Medulla oblongata (tissue), 1 donor: ENCODE data around the gene ZBTB7A.

Experiments
- DNase-seq: peaks from one replicate; pipeline ENCODE4 v3.0.0-alpha.2; 2015; ENCODE audit errors: extremely low spot score

The ZBTB7A gene

DNA sequence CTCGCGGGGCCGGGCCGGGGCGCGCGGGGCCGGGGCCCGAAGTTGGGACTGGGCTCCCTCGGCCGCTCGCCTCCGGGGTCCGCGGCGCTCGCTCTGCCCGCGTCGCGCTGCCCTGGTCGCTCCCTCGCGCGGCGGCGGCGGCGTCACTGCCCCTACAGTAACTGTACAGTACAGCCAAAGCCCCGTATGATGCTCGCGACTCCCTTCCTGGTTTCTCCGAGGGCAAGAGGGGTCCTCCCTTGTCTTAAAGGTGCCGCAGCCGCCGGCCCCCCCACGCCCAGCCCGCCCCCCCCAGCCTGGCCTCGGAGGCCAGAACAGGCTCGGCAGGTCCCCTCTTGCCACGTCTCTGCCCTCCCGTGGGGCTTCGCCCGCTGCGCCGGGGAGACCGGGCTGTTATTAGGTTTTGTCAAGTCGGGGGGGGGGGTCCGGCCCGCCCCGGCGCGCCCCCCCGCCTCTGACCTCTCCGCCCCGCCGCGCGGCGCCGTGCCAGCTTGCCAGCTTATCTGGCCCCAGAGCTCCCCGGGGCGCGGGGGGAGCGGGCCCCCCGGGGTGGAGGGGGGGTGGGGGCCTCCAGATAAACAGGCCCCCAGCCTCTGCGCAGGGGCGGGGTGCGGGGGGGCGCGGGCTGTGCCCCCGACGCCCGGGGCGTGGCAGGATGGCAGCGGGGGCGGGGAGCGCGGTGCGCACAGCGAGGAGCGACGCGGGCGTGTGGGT lies at the start of gene ZBTB7A:
TSS of gene ZBTB7A (minus strand) at position 218 of the 714 bp plus-strand sequence. CDS start 11,667 bp downstream, outside the sequence.
- peak; percentile 65 for DNase-seq

DNA sequence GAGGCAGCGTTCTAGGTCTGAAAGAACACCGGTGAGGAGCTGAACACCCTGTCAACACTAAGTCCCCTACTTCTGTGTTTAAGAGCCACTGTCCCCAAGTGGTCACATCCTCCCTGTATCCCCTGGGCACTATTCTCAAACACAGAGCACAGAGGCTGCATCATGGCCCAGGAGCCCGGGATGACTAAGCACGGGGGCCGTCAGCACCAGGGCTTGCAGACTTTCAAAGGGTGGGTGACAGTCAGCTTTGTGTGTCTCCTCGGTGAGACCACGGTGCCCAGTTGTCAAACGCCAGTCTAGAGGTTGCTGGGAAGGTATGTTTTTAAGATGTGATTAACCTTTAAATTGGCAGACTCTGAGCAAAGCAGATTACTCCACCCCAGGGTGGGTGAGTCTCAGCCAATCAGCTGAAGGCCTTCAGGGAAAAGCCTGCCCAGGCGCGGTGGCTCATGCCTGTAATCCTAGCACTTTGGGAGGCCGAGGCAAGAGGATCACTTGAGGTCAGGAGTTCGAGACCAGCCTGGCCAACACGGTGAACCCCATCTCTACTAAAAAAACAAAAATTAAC lies 49.2 kb upstream of the ZBTB7A start:
- no peak for DNase-seq

DNA sequence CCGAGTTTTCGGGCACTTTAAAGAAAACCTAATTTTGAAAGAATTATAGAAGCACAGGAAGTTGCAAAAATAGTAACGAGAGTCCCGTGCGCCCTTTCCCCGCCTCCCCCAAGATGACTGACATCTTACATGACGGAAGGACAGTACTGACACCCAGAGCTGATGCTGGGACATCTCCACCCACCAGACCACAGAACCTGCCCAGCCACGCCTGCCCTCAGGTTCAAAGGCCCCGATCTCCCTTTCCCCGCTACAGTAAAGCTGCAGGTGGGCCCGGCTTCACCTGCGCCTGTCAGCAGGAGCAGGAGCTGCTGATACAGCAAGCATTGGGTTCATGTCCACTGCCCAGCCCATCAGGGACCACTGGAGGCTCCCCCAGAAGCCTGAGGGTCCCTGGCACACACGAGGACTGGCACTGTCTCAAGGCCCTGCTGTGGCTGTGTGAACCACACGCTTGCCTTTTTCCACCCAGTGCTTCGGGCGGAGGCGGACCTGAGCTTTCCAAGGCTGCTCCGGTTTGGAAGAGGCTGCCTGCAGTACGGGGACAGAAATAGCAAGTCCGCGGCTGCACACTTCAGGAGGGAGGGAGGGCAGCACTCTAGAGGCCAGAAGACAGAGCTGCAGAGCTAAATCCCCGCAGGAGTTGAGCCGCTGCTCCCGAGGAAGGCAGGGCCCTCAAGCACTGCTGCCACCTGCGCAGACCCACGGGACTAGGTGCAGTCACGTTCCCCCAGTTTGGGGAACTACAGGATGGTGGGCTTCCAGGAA lies 48.5 kb upstream of the ZBTB7A start:
- DNase-seq, result no peak

DNA sequence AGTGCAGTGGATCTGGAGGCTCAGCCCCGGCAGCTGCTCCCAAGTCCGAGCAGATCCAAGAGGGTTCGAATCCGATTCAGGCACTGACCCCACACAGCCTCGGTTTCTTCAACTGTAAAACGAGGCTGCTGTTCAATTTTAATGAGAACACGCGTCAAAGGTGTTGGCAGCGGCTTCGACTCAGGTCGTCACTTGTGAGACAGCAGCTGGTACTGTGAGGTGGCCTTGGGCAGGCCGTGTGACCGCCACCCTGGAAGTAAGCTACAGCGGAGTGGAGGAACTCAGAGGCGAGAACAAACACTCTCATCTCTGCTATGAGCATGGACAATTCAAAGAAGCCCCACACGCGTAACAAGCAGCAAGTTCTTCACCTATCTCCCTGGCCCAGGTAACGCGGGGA lies 47.5 kb upstream of the ZBTB7A start:
- DNase-seq, result no peak

DNA sequence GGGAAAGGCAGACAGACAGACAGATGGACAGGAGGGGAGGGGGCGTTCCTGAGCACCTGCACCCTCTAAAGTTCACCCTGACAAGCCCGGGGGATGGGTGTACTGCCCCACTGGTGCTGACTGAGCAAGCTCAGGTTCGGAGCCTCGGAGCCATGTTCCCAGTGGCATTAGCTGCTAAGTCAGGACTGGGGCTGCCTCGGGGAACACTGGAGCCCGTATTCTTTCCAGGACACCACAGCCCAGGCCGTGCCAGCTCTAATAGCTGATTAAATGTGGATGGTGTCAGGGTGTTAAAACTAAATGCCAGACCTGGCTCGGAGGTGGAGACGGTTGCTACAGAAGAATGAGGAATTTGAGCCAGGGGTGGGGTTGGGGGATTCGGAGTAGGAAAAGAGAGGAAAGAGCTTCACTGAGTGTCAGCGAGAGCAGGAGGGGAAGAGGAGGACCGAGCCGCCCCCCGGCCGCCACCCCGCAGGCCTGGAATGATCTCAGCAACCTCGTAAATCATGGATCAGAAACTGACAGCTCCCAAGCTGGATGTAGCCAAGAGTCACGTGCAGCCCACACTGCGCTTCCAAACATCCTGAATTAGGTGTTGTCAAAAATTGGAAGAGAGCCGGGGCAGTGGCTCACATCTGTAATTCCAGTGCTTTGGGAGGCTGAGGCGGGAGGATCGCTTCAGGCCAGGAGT lies 46.8 kb upstream of the ZBTB7A start:
- DNase-seq, result no peak

DNA sequence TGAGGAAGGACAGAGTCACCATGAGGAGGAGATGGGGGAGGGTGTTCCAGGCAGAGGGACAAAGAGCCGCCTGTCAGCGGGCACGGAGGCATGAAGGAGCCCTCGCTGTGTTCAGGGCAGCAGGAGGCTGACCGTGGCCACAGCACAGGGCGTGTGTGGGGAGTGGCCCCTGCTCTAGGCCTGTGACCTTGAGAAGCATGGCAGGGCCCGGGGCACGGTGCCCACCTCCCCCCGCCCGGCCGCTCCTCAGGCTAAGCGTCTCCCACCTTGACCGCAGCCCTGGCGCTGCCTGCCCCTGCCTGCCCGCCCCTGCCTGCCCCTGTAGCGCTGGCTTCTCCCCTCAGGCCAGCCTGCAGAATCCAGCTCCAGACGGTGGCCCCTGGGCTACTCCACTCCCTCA lies 45.7 kb upstream of the ZBTB7A start:
- DNase-seq, result no peak

DNA sequence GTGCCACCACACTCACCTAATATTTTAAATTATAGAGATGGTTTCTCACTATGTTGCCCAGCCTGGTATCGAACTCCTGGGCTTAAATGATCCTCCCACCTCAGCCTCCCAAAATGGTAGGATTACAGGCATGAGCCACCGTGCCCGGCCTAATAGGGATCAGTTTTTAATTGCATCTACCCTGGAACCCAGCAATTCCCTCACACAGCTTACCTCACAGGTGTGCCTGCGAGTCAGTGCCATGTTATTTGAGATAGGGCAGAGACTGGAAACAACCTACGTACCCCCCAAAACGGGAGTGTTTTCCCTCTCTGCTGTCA lies 42.9 kb upstream of the ZBTB7A start:
- DNase-seq, result no peak

DNA sequence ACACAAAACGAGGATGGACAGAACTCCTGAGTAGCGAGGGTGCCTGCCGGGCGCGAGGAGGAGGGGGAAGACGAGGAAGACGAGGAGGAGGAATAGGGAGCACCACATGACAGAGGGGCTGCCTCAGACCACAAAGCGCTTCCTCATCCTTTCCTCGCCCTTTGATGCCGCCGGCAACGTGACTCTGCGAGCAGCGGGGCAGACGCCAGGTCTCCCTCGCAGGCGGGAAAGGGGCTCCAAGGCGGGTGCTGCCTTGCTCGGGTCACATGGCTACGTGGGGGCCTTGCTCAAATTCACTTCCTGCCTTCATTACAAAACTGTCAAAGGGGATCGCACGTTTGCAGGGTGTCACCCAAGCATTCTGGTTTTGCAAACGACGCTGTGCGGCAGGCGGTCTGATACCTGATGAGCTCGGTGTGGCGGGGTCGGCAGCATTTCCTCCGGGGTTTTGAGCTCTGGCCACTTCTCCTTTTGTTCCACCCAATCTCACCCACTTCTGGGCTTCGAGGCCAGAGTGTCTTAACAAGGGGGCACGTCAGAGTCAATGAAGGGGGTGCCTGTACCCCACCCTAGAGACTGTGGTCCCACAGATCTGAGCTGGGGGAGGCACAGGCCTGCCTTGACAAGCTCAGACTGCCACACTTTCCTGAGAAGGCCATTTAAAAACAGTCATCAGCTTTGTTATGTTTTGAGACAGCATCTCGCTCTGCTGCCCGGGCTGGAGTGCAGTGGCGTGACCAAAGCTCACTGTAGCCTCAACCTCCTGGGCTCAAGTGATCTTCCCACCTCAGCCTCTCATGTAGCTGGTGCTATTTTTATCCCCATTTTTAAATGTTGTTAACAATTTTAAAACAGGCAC lies 42.3 kb upstream of the ZBTB7A start:
- DNase-seq, result no peak

DNA sequence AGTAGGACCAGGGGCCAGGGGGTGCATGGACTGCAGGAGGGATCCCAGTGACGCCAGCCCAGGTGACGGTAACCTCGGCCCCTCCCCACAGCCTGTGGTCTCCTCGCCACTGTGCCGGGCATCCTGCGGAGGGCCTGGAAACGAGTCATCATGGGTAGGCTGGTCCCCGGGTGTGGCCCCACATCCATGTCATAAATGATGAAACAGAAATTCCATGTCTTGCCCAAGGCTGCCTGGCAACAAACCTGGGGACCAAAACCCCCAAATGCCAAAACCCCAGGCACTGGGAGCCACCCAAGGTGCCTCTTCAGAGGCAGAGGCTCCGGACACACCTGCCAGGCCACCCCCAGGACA lies 36.4 kb upstream of the ZBTB7A start:
- DNase-seq, result no peak

DNA sequence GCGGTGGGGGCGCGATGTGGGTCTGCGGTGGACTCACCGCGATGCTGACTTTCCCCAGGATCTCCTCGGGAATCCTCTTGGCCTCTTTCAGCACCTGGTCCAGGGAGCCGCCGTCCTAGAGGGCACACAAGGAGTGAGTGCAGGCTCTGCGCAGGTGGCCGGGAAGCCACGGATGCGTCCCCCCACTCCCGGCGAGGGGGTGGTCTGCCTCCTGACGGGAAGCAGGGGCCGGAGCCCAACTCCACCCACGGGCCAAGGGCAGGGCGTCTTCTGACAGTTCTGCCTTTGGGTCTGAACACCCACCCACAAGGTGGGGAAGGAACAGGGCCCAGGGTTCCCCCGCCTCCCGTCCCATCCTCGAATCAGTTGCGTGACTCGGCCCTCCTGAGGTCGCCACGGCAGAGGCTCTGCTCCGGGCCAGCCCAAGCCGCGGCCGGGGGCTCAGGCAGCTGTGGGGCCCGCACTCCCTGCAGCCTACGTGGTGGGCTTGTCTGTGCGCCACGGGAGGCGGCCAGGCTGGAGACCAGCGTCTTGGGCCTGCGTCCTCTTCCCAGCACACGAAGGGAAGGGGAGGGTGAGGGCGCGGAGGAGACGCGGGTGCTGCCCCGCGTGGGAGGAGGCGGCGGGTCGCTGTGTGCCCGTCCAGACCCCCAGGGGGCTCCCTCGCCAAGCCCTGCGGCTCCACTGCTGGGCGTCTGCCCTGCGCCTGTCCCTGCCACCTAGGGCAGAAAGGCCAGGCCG lies 35.8 kb upstream of the ZBTB7A start:
- DNase-seq, result no peak

DNA sequence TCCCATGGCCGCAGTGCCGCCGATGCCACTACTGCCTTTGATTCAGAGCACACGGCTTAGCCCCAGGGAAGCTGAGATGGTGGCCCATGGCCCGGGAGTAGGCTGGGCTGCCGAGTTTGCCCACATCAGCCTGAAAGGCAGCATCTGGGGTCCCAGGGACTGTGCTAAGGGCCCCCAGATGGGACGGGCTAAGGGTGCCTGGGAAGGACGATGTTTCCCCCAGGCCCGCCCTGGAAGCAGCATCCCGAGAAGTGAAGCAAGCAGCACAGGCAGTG lies 34.7 kb upstream of the ZBTB7A start:
- no peak for DNase-seq

DNA sequence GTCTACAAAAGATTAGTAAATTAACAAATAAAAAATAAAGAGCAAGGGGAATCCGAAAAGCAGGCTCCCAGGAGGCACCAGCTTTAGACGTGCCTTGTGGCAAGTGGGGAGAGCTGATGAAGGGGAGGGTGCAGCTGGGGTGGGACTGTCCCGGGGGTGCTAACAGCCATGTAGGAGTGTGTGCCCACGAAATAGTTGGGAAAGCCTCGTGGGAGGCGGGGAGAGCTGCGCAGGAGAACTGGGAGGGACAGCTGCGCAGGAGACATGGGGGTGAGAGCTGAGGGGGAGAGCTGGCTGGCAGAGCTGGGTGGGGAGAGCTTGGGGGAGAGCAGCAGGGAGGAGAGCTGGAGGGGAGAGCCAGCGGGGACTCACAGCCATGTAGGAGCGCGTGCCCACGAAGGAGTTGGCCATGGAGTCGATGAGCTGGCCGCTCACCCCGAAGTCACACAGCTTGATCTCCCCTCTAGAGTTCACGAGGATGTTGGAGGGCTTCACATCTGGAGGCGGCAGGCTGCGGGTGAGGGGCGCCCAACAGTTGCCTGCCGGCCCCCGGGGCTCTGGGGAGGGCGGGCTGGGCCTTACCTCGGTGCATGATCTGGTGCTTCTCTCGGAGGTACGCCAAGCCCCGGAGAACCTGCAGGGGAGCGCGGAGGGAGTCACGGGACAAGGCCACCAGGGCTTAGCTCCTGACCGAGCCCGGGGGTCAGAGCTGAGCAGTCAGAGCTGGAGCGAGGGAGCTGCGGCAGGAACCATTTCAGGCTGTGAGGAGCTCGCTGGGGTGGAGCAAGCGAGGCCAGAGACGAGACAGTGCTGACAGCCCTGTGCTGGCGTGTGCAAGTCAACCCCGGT lies 34.2 kb upstream of the ZBTB7A start:
- no peak for DNase-seq

DNA sequence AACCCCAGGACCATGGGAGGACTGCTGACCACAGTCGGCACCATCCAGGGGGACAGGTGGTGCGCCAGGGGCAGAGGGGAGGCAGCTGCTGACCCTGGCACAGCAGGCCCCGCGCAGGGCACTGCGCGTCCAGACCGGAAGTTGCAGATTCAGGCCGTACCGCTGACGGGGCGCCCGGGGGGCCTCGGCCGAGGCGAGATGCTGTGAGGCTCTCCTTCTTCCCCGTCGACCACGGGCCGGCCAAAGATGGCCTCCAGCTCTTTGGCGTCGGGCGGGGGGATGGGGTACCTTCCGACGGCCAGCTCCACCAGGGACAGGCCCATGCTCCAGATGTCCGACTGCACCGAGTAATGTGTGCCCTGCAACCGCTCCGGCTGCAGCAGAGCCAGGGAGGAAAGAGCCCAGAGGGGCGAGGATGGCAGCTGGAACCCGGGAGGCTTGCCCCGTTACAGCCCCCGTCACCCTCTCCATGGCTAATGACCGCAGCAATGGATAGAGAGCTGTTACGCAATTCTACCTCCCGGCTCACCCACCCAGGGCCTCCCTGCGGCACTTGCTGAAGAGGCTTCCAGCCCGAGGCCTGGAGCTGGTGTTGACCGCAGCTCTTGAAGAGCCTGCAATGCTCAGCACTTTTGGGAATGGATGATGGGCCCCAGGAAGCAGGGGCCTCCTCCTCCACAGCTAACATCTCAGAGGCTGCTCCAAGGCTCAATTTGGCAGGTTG lies 32.5 kb upstream of the ZBTB7A start:
- no peak for DNase-seq

DNA sequence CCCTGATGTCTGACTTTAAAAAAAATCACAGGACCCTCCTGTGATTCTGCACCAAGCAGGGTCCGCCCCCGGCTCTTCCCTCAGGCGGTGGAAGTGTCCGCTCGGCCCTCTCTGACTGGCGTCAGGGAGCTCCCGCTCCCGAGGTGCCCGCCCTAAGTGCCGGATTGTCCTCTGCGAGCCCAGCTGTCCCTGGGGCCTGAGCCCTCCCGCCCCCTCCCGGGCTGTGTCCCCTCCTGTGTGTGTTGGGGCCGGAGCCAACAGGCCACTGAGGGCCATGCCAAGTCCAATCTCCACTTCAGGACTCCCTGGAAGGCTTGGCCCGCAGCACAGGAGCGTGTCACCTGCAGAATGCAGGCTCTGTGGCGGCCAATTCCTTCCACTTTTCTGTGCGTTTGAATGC lies 31.8 kb upstream of the ZBTB7A start:
- peak; percentile 36 for DNase-seq

DNA sequence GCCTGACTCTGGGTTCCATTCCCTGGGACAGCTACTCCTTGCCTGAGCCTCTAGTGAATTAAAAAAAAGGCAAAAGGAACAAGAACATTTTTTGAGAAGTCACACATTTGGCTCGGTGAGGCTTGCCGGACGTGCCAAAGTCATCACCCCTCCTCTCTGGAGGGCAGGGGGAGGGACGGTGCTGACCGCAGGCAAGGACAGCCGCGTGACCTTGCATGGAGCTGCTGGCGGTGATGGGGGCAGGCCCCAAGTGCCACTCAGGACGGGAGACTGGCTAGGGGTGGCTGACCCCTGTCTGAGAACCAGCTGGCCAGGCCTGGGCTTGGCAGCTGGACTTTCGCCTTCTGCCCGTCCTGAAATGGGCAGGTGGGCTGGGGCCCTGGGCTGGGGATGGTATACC lies 30.8 kb upstream of the ZBTB7A start:
- peak; percentile 48 for DNase-seq

DNA sequence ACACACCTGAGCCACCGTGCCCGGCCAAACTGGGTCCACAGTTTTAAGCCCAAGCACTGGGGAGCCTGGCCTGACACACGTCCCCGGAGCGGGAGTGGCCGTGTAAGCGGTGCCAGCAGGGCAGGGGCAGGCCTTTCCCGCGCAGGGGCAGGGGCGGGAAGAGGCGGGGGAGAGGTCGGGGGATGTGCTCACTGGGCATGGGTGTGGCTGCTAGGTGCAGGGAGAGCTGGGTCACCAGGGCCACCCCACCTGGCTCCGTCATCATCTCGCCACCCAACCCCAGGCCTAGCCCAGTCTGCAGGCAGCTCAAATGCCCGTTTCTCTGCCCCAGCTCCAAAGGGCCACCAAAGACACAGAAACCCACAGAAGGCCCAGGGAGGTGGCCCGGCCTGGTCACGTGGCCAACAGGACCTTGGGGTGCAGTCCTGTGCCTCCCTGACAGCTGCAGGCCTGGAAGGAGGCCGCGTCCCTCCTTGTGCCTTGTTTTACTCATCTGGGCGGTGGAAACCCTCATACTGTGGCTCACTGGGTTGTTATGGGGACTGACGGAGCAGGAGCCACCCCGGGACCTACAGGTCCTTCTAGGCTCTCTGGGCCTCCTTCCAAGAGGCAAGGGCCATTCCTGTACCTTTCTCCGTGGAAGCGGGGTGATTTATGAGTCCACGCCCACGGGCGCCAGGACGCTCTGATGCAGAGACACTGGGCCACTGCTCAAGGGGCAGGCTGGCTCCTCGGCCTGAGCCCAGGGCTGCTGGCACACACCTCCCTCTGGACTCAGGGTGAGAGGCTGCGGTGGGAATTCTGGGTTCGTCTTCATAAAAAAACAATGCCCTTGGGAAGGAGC lies 29.6 kb upstream of the ZBTB7A start:
- DNase-seq, result no peak

DNA sequence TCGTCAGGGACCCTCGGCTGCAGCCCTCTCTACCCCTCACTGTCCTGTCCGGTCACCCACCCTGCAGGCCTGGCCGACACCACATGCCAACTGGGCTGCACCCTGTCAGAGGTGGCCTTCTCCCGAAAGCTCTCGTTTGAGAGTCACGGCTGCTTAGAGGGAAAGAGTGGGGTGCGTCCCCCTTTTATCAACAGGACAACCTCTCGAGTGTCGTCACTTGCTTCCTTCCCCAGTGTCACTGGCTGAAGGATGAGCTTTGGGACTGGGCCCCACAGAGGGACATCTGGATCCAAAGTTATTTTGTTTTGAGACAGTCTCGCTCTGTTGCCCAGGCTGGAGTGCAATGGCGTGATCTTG lies 28.8 kb upstream of the ZBTB7A start:
- no peak for DNase-seq

DNA sequence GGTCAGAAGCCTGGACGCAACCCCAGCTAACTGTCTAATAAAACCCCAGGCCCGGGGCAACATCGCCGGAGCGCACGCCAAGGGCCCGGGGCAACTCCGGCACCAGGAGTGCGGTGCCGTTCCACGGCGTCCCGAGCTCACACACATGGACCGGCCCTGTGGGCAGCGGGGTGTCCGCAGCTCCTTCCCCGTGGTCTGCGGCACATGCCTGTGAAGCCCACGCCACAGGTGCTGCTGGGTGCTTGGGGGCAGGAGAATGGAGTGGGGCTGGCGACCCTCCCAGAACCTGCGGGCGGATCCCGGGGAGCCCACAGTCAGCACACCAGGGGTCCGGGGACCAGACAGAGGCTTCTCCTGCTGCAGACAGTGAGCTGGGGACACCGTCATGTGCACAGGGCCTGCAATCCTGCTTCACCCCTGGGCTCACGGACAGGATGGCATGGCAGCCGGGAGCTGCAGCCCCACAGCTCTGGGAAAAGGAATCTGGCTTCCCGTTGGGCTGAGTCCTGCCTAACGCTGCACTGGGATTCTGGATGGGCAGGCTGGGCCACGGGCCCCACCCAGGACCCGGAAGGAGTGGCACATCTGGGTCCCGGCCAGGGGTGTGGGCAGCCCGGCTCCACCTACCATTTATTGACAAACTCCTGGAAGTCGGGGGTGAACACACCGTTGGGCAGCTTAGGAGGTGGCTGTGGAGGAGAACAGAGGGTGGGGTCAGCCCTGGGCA lies 28.2 kb upstream of the ZBTB7A start:
- DNase-seq, result no peak
